H1 (cell line): ENCODE data around the gene S100PBP. TPM values are rescaled to one million over a fixed set of nuclear protein-coding genes. Genes with fewer than 3 reads are reported as not detected.

Experiments used
- CTCF ChIA-PET: fragments of 300-600 bp; sonication (Branson Sonifier 250); formaldehyde crosslinking; loops from one replicate; lab custom pipeline; 2021; ENCODE audit not compliant: partially characterized antibody; lab: Charles Lee
- POLR2A ChIA-PET: fragments of 300-600 bp; sonication (Branson Sonifier 250); formaldehyde crosslinking; loops from one replicate; lab custom pipeline; 2021; ENCODE audit warnings: inconsistent platforms; ENCODE audit not compliant: partially characterized antibody; lab: Charles Lee
- DNase-seq, 2 experiments: peaks; one replicate each; pipeline versions ENCODE4 v3.0.0 to v3.0.0-alpha.2; 2010 to 2022; ENCODE audit warnings: low spot score in 2 of 2, low read depth in 1 of 2, mixed read lengths in 1 of 2
- FAIRE-seq: peaks from 2 replicates; lab custom pipeline; 2011; peaks lifted over from hg19 to GRCh38; lab: Jason Lieb, UNC
- H2AFZ ChIP-seq: 2 replicates; pipeline ENCODE4 v1.8.1; 2012; ENCODE audit warnings: low read length, inconsistent platforms
- H2AK5ac ChIP-seq: 2 replicates; pipeline ENCODE4 v1.6.1; 2013; ENCODE audit warnings: low read depth, low read length
- H2BK120ac ChIP-seq: replicated peaks from 2 replicates; pipeline ENCODE3; 2013; ENCODE audit warnings: low read depth, low read length, inconsistent platforms
- H2BK12ac ChIP-seq: 2 replicates; pipeline ENCODE4 v1.6.1; 2013; ENCODE audit warnings: low read depth, low read length
- H2BK15ac ChIP-seq: 2 replicates; pipeline ENCODE4 v1.6.1; 2013; ENCODE audit warnings: low read length
- H2BK20ac ChIP-seq: 2 replicates; pipeline ENCODE4 v1.6.1; 2013; ENCODE audit warnings: low read length
- H2BK5ac ChIP-seq: 2 replicates; pipeline ENCODE4 v1.6.1; 2013; ENCODE audit warnings: low read depth, low read length
- H3K14ac ChIP-seq: 2 replicates; pipeline ENCODE4 v1.6.1; 2013; ENCODE audit warnings: inconsistent platforms; ENCODE audit not compliant: insufficient read length
- H3K18ac ChIP-seq: 2 replicates; pipeline ENCODE4 v1.6.1; 2013; ENCODE audit warnings: low read length; ENCODE audit errors: extremely low read depth
- H3K23ac ChIP-seq: 2 replicates; pipeline ENCODE4 v1.6.1; 2013; ENCODE audit warnings: inconsistent platforms; ENCODE audit not compliant: insufficient read length
- H3K23me2 ChIP-seq: 2 replicates; pipeline ENCODE4 v1.6.1; 2013; ENCODE audit warnings: low read depth, low read length
- H3K27ac ChIP-seq: 2 replicates; pipeline ENCODE4 v1.6.1; 2011; ENCODE audit warnings: low read depth, low read length, inconsistent platforms
- H3K27me3 ChIP-seq, 4 experiments: replicated peaks in 1 of 4; 1 replicate in 1 of 4; 2 replicates in 3 of 4; pipeline versions ENCODE4 v1.6.1 to v1.8.1; 2011 to 2013; ENCODE audit warnings: low read length in 3 of 4, mild to moderate bottlenecking in 3 of 4, inconsistent platforms in 2 of 4, mixed read lengths in 2 of 4, moderate library complexity in 1 of 4; ENCODE audit not compliant: control insufficient read depth in 3 of 4, insufficient read depth in 3 of 4; ENCODE audit errors: extremely low read depth in 1 of 4
- H3K36me3 ChIP-seq, 4 experiments: 2 replicates each; pipeline versions ENCODE4 v1.6.1 to v1.8.1; 2011 to 2013; ENCODE audit warnings: mild to moderate bottlenecking in 4 of 4, low read length in 3 of 4, moderate library complexity in 2 of 4, control low read depth in 1 of 4, inconsistent platforms in 1 of 4; ENCODE audit not compliant: insufficient read depth in 4 of 4, control insufficient read depth in 2 of 4
- H3K4ac ChIP-seq: replicated peaks from 2 replicates; pipeline ENCODE3; 2013; ENCODE audit warnings: low read length, low read depth, mixed read lengths, inconsistent platforms; ENCODE audit not compliant: insufficient read length
- H3K4me1 ChIP-seq, 4 experiments: replicated peaks in 1 of 4; 1 replicate in 1 of 4; 2 replicates in 3 of 4; pipeline versions ENCODE4 v1.6.1 to v1.8.1; 2011 to 2013; ENCODE audit warnings: low read length in 3 of 4, inconsistent platforms in 2 of 4, mixed read lengths in 1 of 4; ENCODE audit not compliant: insufficient read depth in 4 of 4, control insufficient read depth in 3 of 4
- H3K4me2 ChIP-seq, 2 experiments: 2 replicates each; pipeline versions ENCODE4 v1.6.1 to v1.8.1; 2011 to 2013; ENCODE audit warnings: low read depth in 2 of 2, low read length in 2 of 2, control low read depth in 1 of 2, inconsistent platforms in 1 of 2, mild to moderate bottlenecking in 1 of 2; ENCODE audit not compliant: insufficient read depth in 1 of 2
- H3K4me3 ChIP-seq, 4 experiments: fragments of 200-600, 300-600 bp in 1 of 4; sonication (generic), shearing (Covaris generic), sonication (Bioruptor Twin) in 1 of 4; 2 replicates each; pipeline versions ENCODE4 v1.5.1 to v1.8.1; 2011 to 2016; ENCODE audit warnings: low read length in 4 of 4, low read depth in 3 of 4, control low read depth in 2 of 4, inconsistent platforms in 2 of 4, mild to moderate bottlenecking in 2 of 4, mixed read lengths in 1 of 4, moderate library complexity in 1 of 4; ENCODE audit not compliant: insufficient read depth in 2 of 4; ENCODE audit errors: extremely low read depth in 1 of 4
- H3K56ac ChIP-seq: replicated peaks from 2 replicates; pipeline ENCODE3; 2013; ENCODE audit warnings: low read depth, mild to moderate bottlenecking, mixed read lengths, low read length, inconsistent platforms; ENCODE audit not compliant: insufficient read length
- H3K79me1 ChIP-seq: 2 replicates; pipeline ENCODE4 v1.6.1; 2013; ENCODE audit warnings: low read depth, low read length, control low read depth
- H3K79me2 ChIP-seq, 2 experiments: 2 replicates each; pipeline versions ENCODE4 v1.6.1 to v1.8.1; 2012 to 2013; ENCODE audit warnings: low read length in 2 of 2, mild to moderate bottlenecking in 2 of 2, inconsistent platforms in 1 of 2; ENCODE audit not compliant: insufficient read depth in 2 of 2, control insufficient read depth in 1 of 2
- H3K9ac ChIP-seq, 4 experiments: replicated peaks in 1 of 4; 1 replicate in 1 of 4; 2 replicates in 3 of 4; pipeline versions ENCODE4 v1.6.1 to v1.8.1; 2011 to 2013; ENCODE audit warnings: low read depth in 3 of 4, low read length in 3 of 4, control low read depth in 2 of 4, mild to moderate bottlenecking in 2 of 4, moderate library complexity in 2 of 4, inconsistent platforms in 1 of 4; ENCODE audit errors: extremely low read depth in 1 of 4
- H3K9me3 ChIP-seq, 2 experiments: 2 replicates each; pipeline versions ENCODE4 v1.6.1 to v1.8.1; 2012 to 2013; ENCODE audit warnings: mild to moderate bottlenecking in 2 of 2, moderate library complexity in 2 of 2, control low read depth in 1 of 2, inconsistent platforms in 1 of 2, low read depth in 1 of 2, low read length in 1 of 2, mixed read lengths in 1 of 2; ENCODE audit not compliant: insufficient read depth in 2 of 2
- H4K20me1 ChIP-seq, 2 experiments: replicated peaks in 1 of 2; 2 replicates each; pipeline versions ENCODE3 to v1.8.1; 2011 to 2013; ENCODE audit warnings: inconsistent platforms in 2 of 2, low read length in 2 of 2, mild to moderate bottlenecking in 1 of 2; ENCODE audit not compliant: insufficient read depth in 2 of 2, control insufficient read depth in 1 of 2
- H4K5ac ChIP-seq: 2 replicates; pipeline ENCODE4 v1.6.1; 2013; ENCODE audit warnings: low read length, low read depth, mixed read lengths, inconsistent platforms; ENCODE audit not compliant: insufficient read length
- H4K8ac ChIP-seq: 2 replicates; pipeline ENCODE4 v1.8.0; 2013; ENCODE audit warnings: mild to moderate bottlenecking, moderate library complexity, low read length, inconsistent platforms; ENCODE audit not compliant: insufficient read depth; ENCODE audit errors: extremely low read depth
- H4K91ac ChIP-seq: replicated peaks from 2 replicates; pipeline ENCODE3; 2013; ENCODE audit warnings: low read length, mixed read lengths, inconsistent platforms; ENCODE audit not compliant: insufficient read length
- CTCF ChIP-seq, 3 experiments: IDR thresholded peaks; 1 replicate in 2 of 3; 2 replicates in 1 of 3; pipeline versions ENCODE4 v1.5.1 to v1.6.1; 2011; ENCODE audit warnings: low read length in 3 of 3, mild to moderate bottlenecking in 3 of 3, inconsistent platforms in 2 of 3, low read depth in 1 of 3, moderate library complexity in 1 of 3; ENCODE audit not compliant: insufficient read depth in 1 of 3; ENCODE audit errors: control extremely low read depth in 1 of 3
- TAF7 ChIP-seq: optimal IDR thresholded peaks from 2 replicates; pipeline ENCODE3; 2011; ENCODE audit warnings: low read depth, mild to moderate bottlenecking, inconsistent platforms, low read length, moderate library complexity, borderline replicate concordance
- WGBS, 2 experiments: shearing (Covaris generic) in 1 of 2; methylation state at CpG; one replicate each; pipeline versions ENCODE4 v1.1.6 to v1.1.7; 2013 to 2015; ENCODE audit warnings: low lambda C conversion rate in 2 of 2, mixed read lengths in 2 of 2, inconsistent platforms in 1 of 2, low coverage in 1 of 2, missing lambda C conversion rate in 1 of 2; ENCODE audit not compliant: insufficient replicate concordance in 2 of 2, insufficient coverage in 1 of 2, insufficient read length in 1 of 2; ENCODE audit errors: extremely low coverage in 1 of 2, missing lambda C conversion rate in 1 of 2; 5-methylcytosine and 5-hydroxymethylcytosine counted together
- polyA plus RNA-seq, 7 experiments: library from polyadenylated mRNA; depleted of rRNA in 3 of 7; stranded (reverse) in 5 of 7; unstranded in 2 of 7; fragments of >200 nt in 5 of 7; fragments of 200-250 nt in 2 of 7; gene quantifications; 1 replicate in 5 of 7; 2 replicates in 1 of 7; 4 replicates in 1 of 7; pipeline versions ENCODE4 v1.2.1 to v1.2.3, GENCODE V29; 2011 to 2013; ENCODE audit warnings: missing spikeins in 2 of 7, mixed read lengths in 2 of 7
- total RNA-seq: library from RNA; stranded (reverse); fragmentation: NEBNext Ultra II Directional; extraction: Animal tissue kit (Norgen Biotek cat#: 25700); gene quantifications from 2 replicates; pipeline ENCODE4 v1.2.1, GENCODE V29; 2021

S100PBP gene
- total and polyA plus RNA-seq, 2 of the 8 experiments (the other 6 are each of a cell fraction or from before 2014, with no cell fraction given), result 43.8 to 68.3 TPM

- DNase-seq (no peak), FAIRE-seq (no peak)
- Histone ChIP-seq H4K91ac (no peak overlapping the region), H2AFZ (no peak overlapping the region), H2BK15ac (no peak overlapping the region), H3K23ac (no peak overlapping the region), H3K79me2 (peaks cover 0 to 4% of the 10 kb centered on the region in 2 experiments; a peak in 1 of 4 replicates), H3K23me2 (no peaks in the 10 kb centered on the region), H4K5ac (no peak overlapping the region), H3K56ac (no peak overlapping the region), H3K27ac (no peak overlapping the region), H2BK12ac (no peak overlapping the region), H3K4me3 (no peak overlapping the region), H3K4me2 (no peak overlapping the region), H3K4ac (no peak overlapping the region), H2AK5ac (no peak overlapping the region), H4K8ac (no peak overlapping the region), H3K79me1 (no peaks in the 10 kb centered on the region; the same call in 1 of the 2 replicates), H3K9ac (no peak overlapping the region), H3K14ac (no peak overlapping the region), H2BK20ac (no peak overlapping the region), H3K18ac (no peak overlapping the region), H2BK5ac (no peak overlapping the region), H2BK120ac (no peak overlapping the region), H3K27me3 (no peaks in the 10 kb centered on the region), H4K20me1 (no peaks in the 10 kb centered on the region), H3K36me3 (peaks cover 14 to 79% (median 57%) of the 10 kb centered on the region in 4 experiments; a peak in 7 of 8 replicates), H3K9me3 (no peaks in the 10 kb centered on the region), H3K4me1 (no peaks in the 10 kb centered on the region)
- 92% methylated on average over 7 of the region's 7 CpGs; no CpG with 5 or more reads in 1 of the 2 experiments for WGBS, 2 experiments
- POLR2A ChIA-PET, result interaction anchor here (0.7 to 3.3 kb wide), 6 partner anchors 10 to 23 kb away, joined by 3 to 14 read pairs (median 4); partner anchors contain the start of genes S100PBP and YARS1
- CTCF ChIA-PET, result interaction anchor here (0.9 to 2.1 kb wide), 6 partner anchors 11 to 258 kb away, joined by 3 to 12 read pairs (median 4); no protein-coding TSS in a partner anchor
- TF ChIP-seq TAF7, result no peak
- peak in 1 of 3 experiments; percentile 30; a peak in 1 of 4 replicates for TF ChIP-seq CTCF (IDR thresholded peaks at IDR 0.05; ENCODE audit: control extremely low read depth in 1 of 3, insufficient read depth in 1 of 3, low read depth in 1 of 3, low read length in 3 of 3)
These were observed 10.9 kb downstream of the S100PBP start for GRCh38 chr1:32828341-32828740.
